SK-N-SH (cell line): Measurements from ENCODE around the gene CCDC88B. TPM values are rescaled to one million over a fixed set of nuclear protein-coding genes. Genes with fewer than 3 reads are reported as not detected.

ENCODE experiments used
- CTCF ChIA-PET: fragments of 300-600, 350-600 bp; formaldehyde crosslinking; extraction: SDS; loops from one replicate; lab custom pipeline; 2021; lab: Yijun Ruan, JAX
- POLR2A ChIA-PET: fragments of 350-600 bp; sonication (Branson Sonifier 250); formaldehyde crosslinking; extraction: SDS; loops from one replicate; lab custom pipeline; 2020; ENCODE audit warnings: antibody characterized with exemption, inconsistent platforms; lab: Yijun Ruan, JAX
- DNase-seq: peaks from one replicate; pipeline ENCODE4 v3.0.0; 2012
- H2AFZ ChIP-seq: fragments of 200-600 bp; sonication (generic); 2 replicates; pipeline ENCODE4 v1.8.1; 2016; ENCODE audit warnings: antibody characterized with exemption, mild to moderate bottlenecking, low read depth
- H3F3A ChIP-seq: fragments of 200-600 bp; sonication (generic); replicated peaks from 2 replicates; pipeline ENCODE3; 2016; ENCODE audit warnings: antibody characterized with exemption, mild to moderate bottlenecking; ENCODE audit not compliant: insufficient read depth
- H3K27ac ChIP-seq, 2 experiments: fragments of 200-500 bp in 1 of 2; fragments of 200-600 bp in 1 of 2; sonication (Bioruptor generic) in 1 of 2; sonication (generic), shearing (Covaris generic) in 1 of 2; 2 replicates each; pipeline versions ENCODE4 v1.5.1 to v1.6.1; 2014 to 2016; ENCODE audit warnings: low read depth in 2 of 2, inconsistent platforms in 1 of 2, low read length in 1 of 2, mild to moderate bottlenecking in 1 of 2, mixed read lengths in 1 of 2
- H3K27me3 ChIP-seq: fragments of 200-600 bp; sonication (generic), shearing (Covaris generic); 2 replicates; pipeline ENCODE4 v1.6.1; 2016; ENCODE audit warnings: mixed run types; ENCODE audit not compliant: insufficient read depth
- H3K36me3 ChIP-seq, 2 experiments: fragments of 200-500 bp in 1 of 2; fragments of 200-600 bp in 1 of 2; sonication (Bioruptor generic) in 1 of 2; sonication (generic) in 1 of 2; replicated peaks in 1 of 2; 2 replicates each; pipeline versions ENCODE3 to v1.5.1; 2014 to 2016; ENCODE audit warnings: low read length in 1 of 2, mild to moderate bottlenecking in 1 of 2; ENCODE audit not compliant: insufficient read depth in 2 of 2, control insufficient read depth in 1 of 2
- H3K4me1 ChIP-seq, 2 experiments: fragments of 200-500 bp in 1 of 2; fragments of 200-600 bp in 1 of 2; sonication (Bioruptor generic) in 1 of 2; sonication (generic), shearing (Covaris generic) in 1 of 2; 2 replicates each; pipeline versions ENCODE4 v1.5.1 to v1.6.1; 2014 to 2016; ENCODE audit warnings: low read depth in 1 of 2, low read length in 1 of 2, mixed run types in 1 of 2; ENCODE audit not compliant: insufficient read depth in 2 of 2, control insufficient read depth in 1 of 2
- H3K4me2 ChIP-seq: fragments of 200-600 bp; sonication (generic), shearing (Covaris generic); 2 replicates; pipeline ENCODE4 v1.6.1; 2017; ENCODE audit warnings: mixed run types
- H3K4me3 ChIP-seq, 2 experiments: fragments of 200-500 bp in 1 of 2; fragments of 200-600 bp in 1 of 2; sonication (Bioruptor generic) in 1 of 2; sonication (generic), shearing (Covaris generic) in 1 of 2; 2 replicates each; pipeline versions ENCODE4 v1.5.1 to v1.8.1; 2014 to 2016; ENCODE audit warnings: low read depth in 2 of 2, inconsistent platforms in 1 of 2, low read length in 1 of 2, mild to moderate bottlenecking in 1 of 2, mixed read lengths in 1 of 2, moderate library complexity in 1 of 2
- H3K79me2 ChIP-seq: fragments of 200-600 bp; sonication (generic); 2 replicates; pipeline ENCODE4 v1.8.1; 2017; ENCODE audit warnings: mild to moderate bottlenecking; ENCODE audit not compliant: insufficient read depth
- H3K9ac ChIP-seq: fragments of 200-600 bp; sonication (generic); 2 replicates; pipeline ENCODE4 v1.6.1; 2017; ENCODE audit warnings: mixed run types
- H3K9me2 ChIP-seq: fragments of 200-600 bp; sonication (generic); 2 replicates; pipeline ENCODE4 v1.6.1; 2017; ENCODE audit warnings: mixed run types
- H3K9me3 ChIP-seq: fragments of 200-600 bp; sonication (generic); 2 replicates; pipeline ENCODE4 v1.6.1; 2017; ENCODE audit warnings: mixed run types, mild to moderate bottlenecking, moderate library complexity
- H4K20me1 ChIP-seq: fragments of 200-600 bp; sonication (generic); 2 replicates; pipeline ENCODE4 v1.6.1; 2017; ENCODE audit warnings: mild to moderate bottlenecking, mixed run types; ENCODE audit not compliant: insufficient read depth
- FOSL2 ChIP-seq: IDR thresholded peaks from 2 replicates; pipeline ENCODE4 v1.4.0; 2012; ENCODE audit warnings: low read depth, mild to moderate bottlenecking, moderate library complexity, borderline replicate concordance
- FOXJ3 ChIP-seq: sonication (generic); formaldehyde crosslinking; IDR thresholded peaks from 2 replicates; pipeline ENCODE4 v1.5.1; 2020; ENCODE audit warnings: mild to moderate bottlenecking, missing genetic modification reagents
- FOXM1 ChIP-seq: IDR thresholded peaks from 2 replicates; pipeline ENCODE4 v1.4.0; 2012; ENCODE audit warnings: low read depth, mild to moderate bottlenecking
- GATA2 ChIP-seq: sonication (generic); formaldehyde crosslinking; IDR thresholded peaks from 2 replicates; pipeline ENCODE4 v1.5.0; 2020; ENCODE audit warnings: mild to moderate bottlenecking, missing genetic modification reagents
- IRF3 ChIP-seq: fragments of 150-350 bp; IDR thresholded peaks from 2 replicates; pipeline ENCODE4 v1.6.1; 2016; ENCODE audit warnings: mild to moderate bottlenecking, low read depth, low read length
- JUND ChIP-seq: IDR thresholded peaks from 2 replicates; pipeline ENCODE4 v1.4.0; 2012
- MAX ChIP-seq: IDR thresholded peaks from 2 replicates; pipeline ENCODE4 v1.4.0; 2012; ENCODE audit warnings: low read depth
- MXI1 ChIP-seq: IDR thresholded peaks from 2 replicates; pipeline ENCODE4 v1.6.1; 2012; ENCODE audit warnings: mild to moderate bottlenecking, low read depth, low read length, improper control_type of control experiment
- NFIC ChIP-seq: IDR thresholded peaks from 2 replicates; pipeline ENCODE4 v1.4.0; 2012; ENCODE audit warnings: borderline replicate concordance
- NRF1 ChIP-seq: IDR thresholded peaks from 2 replicates; pipeline ENCODE4 v1.6.1; 2012; ENCODE audit warnings: low read depth, mild to moderate bottlenecking, low read length
- RCOR1 ChIP-seq: fragments of 150-350 bp; IDR thresholded peaks from 2 replicates; pipeline ENCODE4 v1.6.1; 2017; ENCODE audit warnings: antibody characterized with exemption, low read length
- REST ChIP-seq: IDR thresholded peaks from 2 replicates; pipeline ENCODE4 v1.6.1; 2012; ENCODE audit warnings: mild to moderate bottlenecking, low read depth, low read length, moderate library complexity
- RFX5 ChIP-seq: IDR thresholded peaks from 2 replicates; pipeline ENCODE4 v1.6.1; 2012; ENCODE audit warnings: mild to moderate bottlenecking, improper control_type of control experiment, low read length
- SMC3 ChIP-seq: IDR thresholded peaks from 2 replicates; pipeline ENCODE4 v1.6.1; 2012; ENCODE audit warnings: low read depth, low read length, improper control_type of control experiment
- TAF1 ChIP-seq: IDR thresholded peaks from 2 replicates; pipeline ENCODE4 v1.6.1; 2012; ENCODE audit warnings: low read depth, mild to moderate bottlenecking, low read length, moderate library complexity, borderline replicate concordance
- TEAD4 ChIP-seq: IDR thresholded peaks from 2 replicates; pipeline ENCODE4 v1.4.0; 2012; ENCODE audit warnings: mild to moderate bottlenecking, borderline replicate concordance; ENCODE audit not compliant: insufficient read depth
- USF2 ChIP-seq: fragments of 150-350 bp; IDR thresholded peaks from 2 replicates; pipeline ENCODE4 v1.6.1; 2017; ENCODE audit warnings: antibody characterized with exemption, low read length, low read depth, borderline replicate concordance
- YY1 ChIP-seq: IDR thresholded peaks from 2 replicates; pipeline ENCODE4 v1.4.0; 2012; ENCODE audit warnings: low read depth, mild to moderate bottlenecking
- WGBS: methylation state at CpG from one replicate; pipeline ENCODE4 v1.1.6; 2017; ENCODE audit warnings: low lambda C conversion rate; 5-methylcytosine and 5-hydroxymethylcytosine counted together
- polyA plus RNA-seq, 3 experiments: library from polyadenylated mRNA; depleted of rRNA; stranded (reverse); fragments of >200 nt; gene quantifications; 2 replicates each; pipeline ENCODE4 v1.2.3, GENCODE V29; 2012

Gene CCDC88B
- polyA plus RNA-seq, 1 of the 3 experiments (the other 2 are of a cell fraction): 3.4 TPM

- no peak for TF ChIP-seq REST
- no peak for TF ChIP-seq RFX5
- TF ChIP-seq NRF1: no peak
- no peak for TF ChIP-seq GATA2
- TF ChIP-seq FOXJ3 (CRISPR knock-in tag): no peak
- TF ChIP-seq MAX: peak; percentile 44; the same call in 1 of the 2 replicates
- TF ChIP-seq MXI1: peak; percentile 66
Measured at GRCh38 chr11:64305691-64306562, 34.1 kb upstream of the CCDC88B start (continued).

GRCh38 chr11:64306563-64306875 lies 33.5 kb upstream of the CCDC88B start:
- H2AFZ ChIP-seq: peak overlapping the region; percentile 84; the same call in 1 of the 2 replicates
- H4K20me1 ChIP-seq: no peaks in the 10 kb centered on the region
- H3K27me3 ChIP-seq: no peaks in the 10 kb centered on the region
- H3K9ac ChIP-seq: peak overlapping the region; percentile 65
- ChIA-PET POLR2A (interaction anchor here (1.6 kb wide), 1 partner anchor 11 kb away, joined by 9 read pairs; the partner anchor contains the start of gene PRDX5), CTCF (interaction anchor here (1.0 to 6.7 kb wide), 3 partner anchors 11 to 24 kb away, joined by 3 to 196 read pairs (median 27); partner anchors contain the start of genes BAD, GPR137, KCNK4 and PRDX5)
- H3K9me2 ChIP-seq: no peaks in the 10 kb centered on the region
- H3K79me2 ChIP-seq: peaks cover 34% of the 10 kb centered on the region; the same call in 1 of the 2 replicates
- H3K4me1 ChIP-seq: peaks cover 5 to 18% of the 10 kb centered on the region in 2 experiments; a peak in 2 of 4 replicates
- peak overlapping the region; percentile 99 for H3K4me2 ChIP-seq
- WGBS: 26% methylated on average over 8 of the region's 9 CpGs
- DNase-seq: no peak
- TF ChIP-seq TEAD4: no peak
- no peak for TF ChIP-seq TAF1
- no peak for TF ChIP-seq MXI1
- no peak for TF ChIP-seq USF2
- no peak for TF ChIP-seq FOSL2
- TF ChIP-seq GATA2: no peak
- no peak for TF ChIP-seq IRF3
- TF ChIP-seq YY1: no peak
- TF ChIP-seq RCOR1: no peak
- no peak for TF ChIP-seq RFX5
- no peak for TF ChIP-seq SMC3
- TF ChIP-seq FOXM1: no peak
- no peak for TF ChIP-seq NFIC
- no peak for TF ChIP-seq JUND
- TF ChIP-seq REST: no peak
- H3F3A ChIP-seq: peaks cover 12% of the 10 kb centered on the region
- peak overlapping the region in 1 of 2 experiments; percentile 62; a peak in 1 of 4 replicates for H3K27ac ChIP-seq
- peak overlapping the region; percentile 65 to 78 for H3K4me3 ChIP-seq
- H3K36me3 ChIP-seq: peaks cover 0 to 2% of the 10 kb centered on the region in 2 experiments
- H3K9me3 ChIP-seq: no peaks in the 10 kb centered on the region
